GM19238 (cell line): ENCODE results near the gene DZIP1.

Source experiments
- DNase-seq: peaks from one replicate; pipeline ENCODE4 v3.0.0; 2011; ENCODE audit warnings: low spot score; ENCODE audit not compliant: insufficient read length

The DZIP1 gene

DNA sequence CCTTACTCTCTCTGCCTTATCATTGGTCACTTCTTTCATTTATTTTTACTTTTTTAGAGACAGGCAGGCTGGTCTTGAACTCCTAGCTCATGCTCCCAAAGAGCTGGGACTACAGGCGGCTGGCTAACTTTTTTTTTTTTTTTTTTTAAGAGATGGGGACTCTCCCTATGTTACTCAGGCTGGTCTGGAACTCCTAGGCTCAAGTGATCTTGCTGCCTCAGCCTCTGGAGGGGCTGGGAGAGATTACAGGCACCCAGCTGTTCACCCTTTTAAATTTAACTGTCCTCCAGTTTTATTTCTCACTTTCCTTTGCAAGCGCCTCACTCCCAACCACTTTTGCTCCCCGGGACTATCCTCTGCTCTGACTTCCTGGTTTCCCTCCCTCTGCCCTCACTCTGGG lies 97.6 kb downstream of the DZIP1 start:
- no peak for DNase-seq

DNA sequence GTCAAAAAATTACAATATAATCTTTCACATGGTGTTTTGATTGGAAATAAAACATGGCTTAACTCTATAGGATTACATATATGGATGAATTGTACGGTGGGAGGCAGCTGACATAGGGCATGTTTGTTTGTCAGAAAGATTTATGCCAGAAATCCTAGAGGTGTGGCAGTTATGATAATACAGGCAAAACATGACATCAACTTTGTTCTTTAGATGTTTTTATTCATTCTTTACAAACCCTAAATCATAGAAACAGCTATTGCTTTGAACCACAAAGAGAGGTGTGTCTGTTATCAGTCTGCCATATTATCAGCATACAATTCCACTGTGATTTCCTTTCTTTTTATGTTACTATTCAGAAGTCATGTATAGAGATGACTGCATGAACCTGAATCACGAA lies 100.2 kb downstream of the DZIP1 start:
- no peak for DNase-seq

DNA sequence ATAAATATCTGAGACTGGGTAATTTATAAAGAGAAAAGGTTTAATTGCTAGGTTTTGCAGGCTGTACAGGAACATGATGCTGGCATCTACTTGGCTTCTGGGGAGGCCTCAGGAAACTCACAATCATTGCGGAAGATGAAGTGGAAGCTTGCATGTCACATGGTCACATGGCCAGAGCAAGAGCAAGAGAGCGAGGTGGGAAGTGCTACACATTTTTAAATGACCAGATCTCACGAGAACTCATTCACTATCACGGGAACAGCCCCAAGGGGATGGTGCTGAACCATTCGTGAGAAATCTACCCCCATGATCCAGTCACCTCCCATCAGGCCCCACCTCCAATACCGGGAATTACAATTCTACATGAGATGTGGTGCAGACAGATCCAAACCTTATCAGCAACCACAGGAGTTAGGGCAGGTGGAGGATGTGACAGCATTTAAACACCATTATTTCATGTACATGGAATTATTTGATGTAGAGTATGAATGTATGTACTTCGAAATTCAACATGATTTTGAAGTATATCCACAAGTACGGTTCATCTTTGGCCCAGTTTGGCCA lies 102.5 kb downstream of the DZIP1 start:
- no peak for DNase-seq

DNA sequence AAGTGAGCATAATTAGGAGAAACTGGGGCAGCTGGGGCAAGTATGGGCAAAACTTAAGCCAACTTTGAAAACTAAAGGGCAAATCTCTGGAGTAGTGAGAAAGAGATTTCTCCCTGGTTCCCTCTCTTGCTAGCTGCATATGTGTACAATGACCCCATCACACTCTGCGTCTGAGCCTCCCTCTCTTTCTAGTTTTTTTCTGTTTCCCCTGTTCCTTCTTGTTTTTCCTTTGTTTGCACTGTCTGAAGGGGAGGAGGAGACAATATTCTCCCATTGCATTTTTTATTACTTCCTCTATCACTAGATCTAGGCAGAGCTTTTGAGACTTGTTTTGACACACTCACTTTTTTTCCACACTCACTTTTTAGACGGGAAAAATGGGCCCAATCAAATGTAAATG lies 103.2 kb downstream of the DZIP1 start:
- DNase-seq, result no peak

DNA sequence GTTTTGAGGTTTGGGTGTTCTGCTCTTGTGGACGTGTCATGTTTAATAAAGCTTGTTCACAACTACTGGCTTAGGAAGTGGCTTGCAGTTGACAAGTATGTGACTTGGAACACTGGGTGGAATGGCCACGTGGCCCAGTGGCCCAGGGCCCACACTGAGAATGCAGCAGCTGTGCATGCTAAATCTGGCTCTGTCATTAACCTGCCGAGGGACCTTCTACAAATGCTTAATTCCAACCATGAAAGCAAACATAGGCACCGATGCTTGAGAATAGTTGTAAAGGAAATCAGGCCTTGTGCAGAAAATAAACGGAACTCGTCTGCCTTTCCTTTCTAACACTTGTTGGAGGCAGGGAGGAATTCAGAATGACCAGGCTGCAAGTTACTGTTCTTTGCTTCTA lies 103.6 kb downstream of the DZIP1 start:
- no peak for DNase-seq

DNA sequence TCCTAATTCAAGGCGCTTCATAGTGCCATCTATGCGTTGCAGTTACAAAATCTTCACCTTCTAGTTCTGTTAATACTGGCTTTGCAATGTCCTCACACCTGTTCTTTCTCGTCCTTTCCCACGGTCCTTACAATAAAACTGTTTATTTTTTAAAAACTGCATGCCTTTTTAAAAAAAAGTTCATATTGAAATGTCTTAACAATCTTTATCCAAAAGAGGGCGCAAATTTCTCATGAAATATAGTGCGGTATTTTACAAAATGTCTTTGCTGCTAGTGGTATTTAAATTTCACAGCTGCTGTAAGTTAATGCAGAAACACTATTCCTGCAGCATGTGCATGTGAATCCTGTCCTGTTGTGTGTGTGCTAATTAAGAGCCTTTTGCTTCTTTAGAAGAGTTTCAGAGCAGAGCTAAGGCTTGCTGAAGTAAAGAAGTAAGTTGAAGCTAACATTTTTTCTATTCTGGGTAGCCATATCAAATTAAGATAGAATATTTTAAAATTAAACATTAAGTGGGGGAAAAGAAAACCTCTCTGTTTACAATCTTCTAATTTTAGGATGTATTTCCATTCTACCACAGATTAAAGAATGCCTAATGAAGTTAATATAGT lies 107.8 kb downstream of the DZIP1 start:
- no peak for DNase-seq

DNA sequence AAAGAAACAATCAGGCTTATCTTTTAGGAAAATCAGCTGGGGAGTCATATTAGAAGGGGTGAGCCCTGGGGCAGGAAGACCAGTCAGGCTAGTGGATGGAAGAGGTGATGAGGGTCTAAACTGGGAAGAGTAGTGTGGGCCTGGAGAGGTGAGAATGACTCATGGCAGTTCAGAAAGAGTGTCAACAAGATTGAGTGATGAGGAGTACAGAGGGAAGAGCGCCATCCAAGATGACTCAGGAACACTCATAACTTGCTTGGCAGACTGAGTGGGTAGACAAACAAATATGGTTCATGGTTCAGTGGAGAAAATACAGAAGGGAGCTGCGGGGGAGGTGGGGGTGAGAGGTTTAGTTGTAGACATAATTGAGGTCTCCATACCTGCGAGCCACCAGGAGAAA lies 109.3 kb downstream of the DZIP1 start:
- no peak for DNase-seq

DNA sequence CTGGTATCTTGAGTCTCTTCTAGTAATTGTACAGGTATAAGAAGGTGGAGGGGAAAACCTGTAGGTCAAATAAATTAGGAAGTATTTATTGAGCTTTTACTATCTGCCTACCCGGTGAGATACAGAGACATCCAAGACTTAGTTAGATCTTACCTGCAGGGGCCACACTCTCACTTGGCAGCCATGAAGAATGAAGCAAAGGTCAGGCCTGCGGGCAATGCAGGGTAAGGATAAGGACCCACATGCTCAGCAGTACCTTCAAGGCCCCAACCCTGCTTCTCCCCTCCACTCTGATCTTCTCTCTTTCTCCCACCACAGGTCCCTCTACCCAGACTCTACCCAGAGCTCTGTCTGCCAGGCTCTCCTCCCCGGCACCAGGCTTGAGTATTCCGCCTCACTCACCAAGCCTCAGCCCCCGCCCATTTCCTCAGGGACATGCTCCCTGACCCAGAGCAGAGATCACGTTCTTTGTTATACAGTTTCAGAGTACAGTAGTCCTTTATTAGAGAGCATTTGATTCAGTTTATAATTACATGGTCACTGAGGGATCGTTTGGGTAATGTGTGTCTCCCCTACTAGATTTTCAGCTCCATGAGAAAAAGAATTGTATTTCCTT lies 110.9 kb downstream of the DZIP1 start:
- no peak for DNase-seq

DNA sequence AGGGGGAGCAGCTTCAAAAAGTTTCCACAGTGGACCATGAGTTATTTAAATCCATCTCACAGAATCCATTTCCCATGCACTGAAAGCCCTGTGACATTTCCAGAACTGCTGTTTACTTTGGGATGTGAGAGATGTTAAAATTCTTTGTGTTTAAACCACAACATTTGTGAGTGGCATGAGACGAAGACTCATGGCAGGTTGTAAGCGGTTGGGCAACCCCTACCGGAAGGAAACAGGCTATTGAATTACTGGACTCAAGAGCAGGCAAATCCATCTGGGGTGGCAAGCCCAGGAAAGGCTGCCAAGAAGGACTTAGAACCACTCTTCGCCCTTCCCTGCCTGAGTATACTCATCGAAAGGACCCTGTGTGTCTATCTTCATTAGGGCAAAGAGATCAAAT lies 114.3 kb downstream of the DZIP1 start:
- no peak for DNase-seq
